B cell (primary cell): Measurements from ENCODE around the gene EML5. TPM values are rescaled to one million over a fixed set of nuclear protein-coding genes. Genes with fewer than 3 reads are reported as not detected.

Experiments
- ATAC-seq: fragments of 200-7000 bp; cut with Tn5 transposase; one replicate; pipeline ENCODE4 v1.10.0; 2021; ENCODE audit warnings: low read depth, mild to moderate bottlenecking, moderate number of reproducible peaks, moderate library complexity
- CTCF ChIA-PET: fragments of 350-600 bp; sonication (Branson Sonifier 250); formaldehyde crosslinking; loops from one replicate; lab custom pipeline; 2021; ENCODE audit warnings: antibody characterized with exemption, inconsistent platforms; lab: Charles Lee
- POLR2A ChIA-PET: fragments of 350-600 bp; sonication (Branson Sonifier 250); formaldehyde crosslinking; loops from one replicate; lab custom pipeline; 2021; ENCODE audit warnings: antibody characterized with exemption; lab: Charles Lee
- DNase-seq: peaks from one replicate; pipeline ENCODE4 v3.0.0; 2013
- H2AFZ ChIP-seq: 2 replicates; pipeline ENCODE4 v1.6.1; 2012; ENCODE audit warnings: mild to moderate bottlenecking, low read depth, low read length; ENCODE audit not compliant: insufficient read depth, poor library complexity, severe bottlenecking
- H3K27ac ChIP-seq, 2 donors: 1 replicate in 1 of 2; 2 replicates in 1 of 2; pipeline ENCODE4 v1.5.1; 2012 to 2013; ENCODE audit warnings: low read length in 2 of 2, mild to moderate bottlenecking in 2 of 2, moderate library complexity in 1 of 2
- H3K27me3 ChIP-seq, 4 experiments: fragments of 200-600 bp in 1 of 4; sonication (generic) in 1 of 4; replicated peaks in 1 of 4; 1 replicate in 2 of 4; 2 replicates in 2 of 4; pipeline versions ENCODE4 v1.6.1 to v1.7.0; 2013 to 2016; ENCODE audit warnings: low read length in 3 of 4, mild to moderate bottlenecking in 2 of 4, mixed read lengths in 1 of 4, moderate library complexity in 1 of 4; ENCODE audit not compliant: insufficient read depth in 4 of 4, control insufficient read depth in 3 of 4; ENCODE audit errors: control extremely low read depth in 1 of 4
- H3K36me3 ChIP-seq, 2 experiments: replicated peaks in 1 of 2; 1 replicate in 1 of 2; 2 replicates in 1 of 2; pipeline versions ENCODE4 v1.6.1 to v1.7.1; 2013; ENCODE audit warnings: low read length in 1 of 2; ENCODE audit not compliant: insufficient read depth in 2 of 2, control insufficient read depth in 1 of 2; ENCODE audit errors: control extremely low read depth in 1 of 2, extremely low read depth in 1 of 2
- H3K4me1 ChIP-seq, 2 donors: fragments of 200-600 bp in 1 of 2; sonication (generic) in 1 of 2; 1 replicate in 1 of 2; 2 replicates in 1 of 2; pipeline versions ENCODE4 v1.5.1 to v1.6.1; 2013 to 2017; ENCODE audit warnings: low read length in 2 of 2; ENCODE audit not compliant: control insufficient read depth in 2 of 2, insufficient read depth in 2 of 2
- H3K4me2 ChIP-seq: replicated peaks from 2 replicates; pipeline ENCODE3; 2012; ENCODE audit warnings: mild to moderate bottlenecking, low read depth, low read length; ENCODE audit not compliant: poor library complexity, severe bottlenecking
- H3K4me3 ChIP-seq, 5 experiments: fragments of 200-600 bp in 1 of 5; sonication (generic) in 1 of 5; 1 replicate in 3 of 5; 2 replicates in 2 of 5; pipeline versions ENCODE4 v1.5.1 to v1.7.0; 2011 to 2016; ENCODE audit warnings: low read length in 4 of 5, mild to moderate bottlenecking in 4 of 5, low read depth in 2 of 5, control low read depth in 1 of 5, moderate library complexity in 1 of 5; ENCODE audit not compliant: insufficient read depth in 1 of 5; ENCODE audit errors: control extremely low read depth in 1 of 5, extremely low read depth in 1 of 5
- H3K79me2 ChIP-seq: fragments of 200-600 bp; sonication (generic); one replicate; pipeline ENCODE4 v1.6.0; 2016; ENCODE audit warnings: low read length; ENCODE audit not compliant: control insufficient read depth, insufficient read depth
- H3K9ac ChIP-seq: fragments of 200-600 bp; sonication (generic); 2 replicates; pipeline ENCODE4 v1.6.1; 2017; ENCODE audit warnings: mild to moderate bottlenecking, low read length, moderate library complexity
- H3K9me3 ChIP-seq, 3 donors: one replicate each; pipeline versions ENCODE4 v1.6.1 to v1.7.1; 2013; ENCODE audit warnings: low read length in 2 of 3; ENCODE audit not compliant: control insufficient read depth in 2 of 3, insufficient read depth in 1 of 3; ENCODE audit errors: control extremely low read depth in 1 of 3
- H4K20me1 ChIP-seq: 2 replicates; pipeline ENCODE4 v1.6.0; 2012; ENCODE audit warnings: mild to moderate bottlenecking, low read length; ENCODE audit not compliant: insufficient read depth, control insufficient read depth, poor library complexity, severe bottlenecking
- H3K27ac Mint-ChIP-seq: one replicate; pipeline ENCODE4 v1.8.0; 2021; ENCODE audit warnings: mixed read lengths
- H3K27me3 Mint-ChIP-seq: one replicate; pipeline ENCODE4 v1.8.0; 2021; ENCODE audit warnings: mixed read lengths
- H3K4me1 Mint-ChIP-seq: one replicate; pipeline ENCODE4 v1.8.0; 2021; ENCODE audit warnings: mixed read lengths
- H3K4me3 Mint-ChIP-seq: one replicate; pipeline ENCODE4 v1.8.0; 2021; ENCODE audit warnings: mixed read lengths
- H3K9me3 Mint-ChIP-seq: one replicate; pipeline ENCODE4 v1.8.0; 2022; ENCODE audit warnings: mixed read lengths; ENCODE audit not compliant: insufficient read depth
- EZH2 ChIP-seq: IDR thresholded peaks from 2 replicates; pipeline ENCODE4 v1.6.1; 2012; ENCODE audit warnings: borderline replicate concordance, low read depth, mild to moderate bottlenecking, moderate library complexity, low read length; ENCODE audit not compliant: insufficient read depth, poor library complexity, severe bottlenecking
- whole genome bisulfite sequencing: methylation state at CpG from one replicate; pipeline ENCODE4 v1.1.5; 2013; ENCODE audit warnings: missing lambda C conversion rate; ENCODE audit not compliant: insufficient coverage; 5-methylcytosine and 5-hydroxymethylcytosine counted together
- intact Hi-C: fragments of 100-400 bp; cut with micrococcal nuclease; formaldehyde crosslinking; loops from one replicate; pipeline ENCODE4 v1.10.0; 2022
- polyA plus RNA-seq: library from polyadenylated mRNA; depleted of rRNA; stranded (reverse); fragments of >200 nt; gene quantifications from 2 replicates; pipeline ENCODE4 v1.2.3, GENCODE V29; 2012
- total RNA-seq, 2 donors: library from RNA; stranded (reverse); fragments of 120-200 nt in 1 of 2; gene quantifications; 1 replicate in 1 of 2; 2 replicates in 1 of 2; pipeline versions ENCODE4 v1.2.3 to v1.2.4, GENCODE V29; 2013 to 2022
- TF ChIP-seq, protein P1 (sequence below): fragments of 200-600 bp; IDR thresholded peaks from one replicate; pipeline ENCODE4 v1.8.0; 2022; ENCODE audit warnings: antibody characterized with exemption, mild to moderate bottlenecking

EML5 gene
- total and polyA plus RNA-seq, 2 donors (not counting 1 experiment from before 2014, with no cell fraction given) = 1.7 to 6.9 TPM

DNA sequence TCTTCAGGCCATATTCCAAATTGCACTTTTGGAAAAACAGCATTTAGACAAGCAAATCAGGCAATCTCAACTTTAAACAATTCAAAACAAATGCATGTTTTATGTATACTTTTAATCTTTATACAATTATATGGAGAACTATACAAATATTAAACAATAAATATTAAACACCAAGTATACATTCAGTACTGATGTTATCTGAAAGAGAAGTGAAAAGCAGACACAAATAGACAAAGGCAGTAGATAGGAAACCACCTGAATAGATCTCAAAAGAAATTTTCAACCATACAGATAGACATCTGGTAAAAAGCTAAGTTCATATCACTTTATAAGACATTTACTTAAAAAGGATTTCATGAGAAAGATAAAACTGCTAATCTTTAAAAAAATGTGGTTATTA lies 164.7 kb downstream of the EML5 start:
- Mint-ChIP-seq H3K27me3 (no peaks in the 10 kb centered on the region), H3K9me3 (no peaks in the 10 kb centered on the region), H3K4me1 (no peaks in the 10 kb centered on the region), H3K4me3 (no peak overlapping the region), H3K27ac (no peak overlapping the region)
- H3K27ac ChIP-seq = no peak overlapping the region
- no peak overlapping the region for H3K4me3 ChIP-seq
- H3K9ac ChIP-seq = no peak overlapping the region
- intact Hi-C loops = no loop called here
- H3K27me3 ChIP-seq = no peaks in the 10 kb centered on the region
- ChIA-PET POLR2A (no interaction called here), CTCF (no interaction called here)
- H3K9me3 ChIP-seq = no peaks in the 10 kb centered on the region
- H3K4me2 ChIP-seq = no peak overlapping the region
- no peak overlapping the region for H2AFZ ChIP-seq
- no peak for TF ChIP-seq EZH2
- H3K36me3 ChIP-seq = no peaks in the 10 kb centered on the region
- H3K79me2 ChIP-seq = no peaks in the 10 kb centered on the region
- DNase-seq (no peak), ATAC-seq (no peak)
- no peaks in the 10 kb centered on the region for H3K4me1 ChIP-seq
- no peaks in the 10 kb centered on the region for H4K20me1 ChIP-seq

DNA sequence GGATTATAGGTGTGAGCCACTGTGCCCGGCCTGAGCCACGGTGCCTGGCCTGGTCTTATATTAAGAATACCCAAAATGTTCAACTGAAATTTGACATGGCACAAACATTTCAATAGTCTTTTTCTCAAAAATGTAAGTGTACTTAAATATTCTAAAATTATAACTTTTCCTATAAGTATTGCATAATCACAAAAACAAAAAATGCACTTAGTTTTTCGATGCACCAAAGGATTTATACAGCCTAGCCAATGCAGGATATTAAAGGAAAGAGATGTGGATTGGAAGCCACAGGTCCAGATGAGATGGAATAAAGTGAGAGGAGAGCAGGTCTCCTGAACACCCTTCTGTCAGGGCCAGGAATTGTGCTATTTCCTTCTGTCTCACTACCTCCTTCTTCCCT lies 167.1 kb downstream of the EML5 start:
- DNase-seq (no peak), ATAC-seq (no peak)
- Histone ChIP-seq H3K9me3 (no peaks in the 10 kb centered on the region), H3K4me2 (no peak overlapping the region), H3K27me3 (no peaks in the 10 kb centered on the region), H3K4me3 (no peak overlapping the region), H3K36me3 (no peaks in the 10 kb centered on the region), H3K9ac (no peak overlapping the region), H3K79me2 (no peaks in the 10 kb centered on the region), H3K27ac (no peak overlapping the region), H2AFZ (no peak overlapping the region), H4K20me1 (no peaks in the 10 kb centered on the region), H3K4me1 (no peaks in the 10 kb centered on the region)
- Mint-ChIP-seq H3K27ac (no peak overlapping the region), H3K4me3 (no peak overlapping the region), H3K27me3 (no peaks in the 10 kb centered on the region), H3K9me3 (no peaks in the 10 kb centered on the region), H3K4me1 (no peaks in the 10 kb centered on the region)
- no CpG with 5 or more reads among the region's 3 CpGs for WGBS
- TF ChIP-seq, protein P1, sequence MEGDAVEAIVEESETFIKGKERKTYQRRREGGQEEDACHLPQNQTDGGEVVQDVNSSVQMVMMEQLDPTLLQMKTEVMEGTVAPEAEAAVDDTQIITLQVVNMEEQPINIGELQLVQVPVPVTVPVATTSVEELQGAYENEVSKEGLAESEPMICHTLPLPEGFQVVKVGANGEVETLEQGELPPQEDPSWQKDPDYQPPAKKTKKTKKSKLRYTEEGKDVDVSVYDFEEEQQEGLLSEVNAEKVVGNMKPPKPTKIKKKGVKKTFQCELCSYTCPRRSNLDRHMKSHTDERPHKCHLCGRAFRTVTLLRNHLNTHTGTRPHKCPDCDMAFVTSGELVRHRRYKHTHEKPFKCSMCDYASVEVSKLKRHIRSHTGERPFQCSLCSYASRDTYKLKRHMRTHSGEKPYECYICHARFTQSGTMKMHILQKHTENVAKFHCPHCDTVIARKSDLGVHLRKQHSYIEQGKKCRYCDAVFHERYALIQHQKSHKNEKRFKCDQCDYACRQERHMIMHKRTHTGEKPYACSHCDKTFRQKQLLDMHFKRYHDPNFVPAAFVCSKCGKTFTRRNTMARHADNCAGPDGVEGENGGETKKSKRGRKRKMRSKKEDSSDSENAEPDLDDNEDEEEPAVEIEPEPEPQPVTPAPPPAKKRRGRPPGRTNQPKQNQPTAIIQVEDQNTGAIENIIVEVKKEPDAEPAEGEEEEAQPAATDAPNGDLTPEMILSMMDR = no peak
- TF ChIP-seq EZH2 = no peak
- ChIA-PET CTCF (no interaction called here), POLR2A (no interaction called here)
- intact Hi-C loops = no loop called here
